ENCODE data around the gene TSNAX.

GRCh38 chr1:231571904-231572303, 43.4 kb downstream of the TSNAX start:
- TF ChIP-seq CTCF (IDR thresholded peaks at IDR 0.05), result no peak
- no peak for TF ChIP-seq ZFX (IDR thresholded peaks at IDR 0.05; ENCODE audit: borderline replicate concordance)

Data from 22Rv1 (cell line).